Diencephalon (tissue), 1 donor: ENCODE results near the gene LMO7. TPM values are rescaled to one million over a fixed set of nuclear protein-coding genes. Genes with fewer than 3 reads are reported as not detected.

Experiments used
- total RNA-seq: library from RNA; depleted of rRNA; stranded (reverse); fragments of >200 nt; gene quantifications from one replicate; pipeline ENCODE4 v1.2.3, GENCODE V29; 2014

LMO7 gene
- total RNA-seq = 29.3 TPM

DNA sequence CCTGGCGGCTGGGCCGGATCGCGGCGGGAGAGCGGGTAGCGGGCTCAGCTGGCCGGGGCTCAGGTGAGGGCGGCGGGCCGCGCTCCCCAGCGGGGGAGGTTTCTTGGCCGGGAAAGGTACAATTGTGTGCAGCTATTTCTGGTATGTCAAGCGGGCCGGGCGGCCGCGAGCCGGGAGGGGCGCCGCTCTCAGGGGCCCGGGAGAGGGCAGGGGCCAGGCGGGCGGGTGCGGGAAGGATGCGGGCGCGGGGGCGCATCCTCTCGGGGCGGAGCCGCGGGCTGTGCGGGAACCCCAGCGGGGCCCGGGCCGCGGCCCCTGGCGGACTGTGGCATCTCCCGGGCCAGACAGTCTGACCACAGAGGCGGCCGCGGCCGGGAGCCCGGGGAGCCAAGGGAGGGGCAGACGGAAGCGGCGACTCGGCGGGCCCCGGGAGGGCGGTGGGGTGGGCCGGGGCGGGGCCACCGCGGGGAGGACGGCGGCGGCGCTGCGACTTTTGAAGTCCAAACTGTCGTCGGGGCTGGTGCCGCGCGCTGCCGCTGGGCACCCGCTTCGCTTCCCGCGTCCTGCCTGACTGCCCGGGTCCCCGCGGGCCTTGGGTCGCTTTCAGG lies at the start of gene LMO7:
Gene LMO7, plus strand, starts transcription at position 503 of the 608 bp plus-strand sequence. CDS start 328 bp downstream, outside the sequence.

Other genes with a start within 250 kb of the LMO7 start
- gene TBC1D4, start 154.2 kb upstream of the LMO7 start, total RNA-seq = 14.8 TPM
- gene COMMD6, start 98.5 kb upstream of the LMO7 start, total RNA-seq = 89.7 TPM
- 57.2 TPM for gene UCHL3, start 86.5 kb upstream of the LMO7 start, total RNA-seq